Measurements from ENCODE around the gene COL13A1. TPM values are rescaled to one million over a fixed set of nuclear protein-coding genes. Genes with fewer than 3 reads are reported as not detected.

COL13A1 gene
- polyA plus RNA-seq, 1 of the 3 experiments (the other 2 are of a cell fraction) = 26.7 TPM

GRCh38 chr10:69768386-69768785 lies 33.3 kb upstream of the COL13A1 start:
- Histone ChIP-seq H3K4me1 (ENCODE audit: control insufficient read depth in 1 of 2, insufficient read depth in 2 of 2, low read depth in 1 of 2, low read length in 1 of 2) (peaks cover 11 to 12% of the 10 kb centered on the region in 2 experiments; a peak in 2 of 4 replicates), H3F3A (replicated peaks; ENCODE audit: insufficient read depth) (no peaks in the 10 kb centered on the region), H3K27me3 (ENCODE audit: insufficient read depth) (no peaks in the 10 kb centered on the region), H4K20me1 (ENCODE audit: insufficient read depth) (no peaks in the 10 kb centered on the region), H3K4me2 (no peak overlapping the region), H3K79me2 (ENCODE audit: insufficient read depth) (no peaks in the 10 kb centered on the region), H2AFZ (ENCODE audit: low read depth) (no peak overlapping the region), H3K36me3 (replicated peaks in 1 of 2; ENCODE audit: control insufficient read depth in 1 of 2, insufficient read depth in 2 of 2, low read length in 1 of 2) (no peaks in the 10 kb centered on the region), H3K9me2 (no peaks in the 10 kb centered on the region), H3K9me3 (no peaks in the 10 kb centered on the region), H3K9ac (no peak overlapping the region), H3K4me3 (ENCODE audit: low read depth in 2 of 2, low read length in 1 of 2) (no peak overlapping the region), H3K27ac (ENCODE audit: low read depth in 2 of 2, low read length in 1 of 2) (no peak overlapping the region)
- DNase-seq = no peak
- CTCF ChIA-PET = interaction anchor here (1.3 to 7.1 kb wide), 4 partner anchors 10 to 124 kb away, joined by 4 to 48 read pairs (median 10); partner anchors contain the start of gene COL13A1
- POLR2A ChIA-PET = no interaction called here
- TF ChIP-seq CTCF (IDR thresholded peaks at IDR 0.05) (no peak), FOXJ3 (CRISPR knock-in tag; IDR thresholded peaks at IDR 0.05) (no peak), NFIC (IDR thresholded peaks at IDR 0.05; ENCODE audit: borderline replicate concordance) (no peak), YY1 (IDR thresholded peaks at IDR 0.05; ENCODE audit: low read depth) (no peak), EZH2phosphoT487 (IDR thresholded peaks at IDR 0.05; ENCODE audit: borderline replicate concordance, low read depth) (no peak), MXI1 (IDR thresholded peaks at IDR 0.05; ENCODE audit: low read depth, low read length) (no peak), MAX (IDR thresholded peaks at IDR 0.05; ENCODE audit: low read depth) (no peak), NRF1 (IDR thresholded peaks at IDR 0.05; ENCODE audit: low read depth, low read length) (no peak), TCF12 (IDR thresholded peaks at IDR 0.05) (no peak), EP300 (IDR thresholded peaks at IDR 0.05; ENCODE audit: borderline replicate concordance in 1 of 2, low read depth in 1 of 2, low read length in 1 of 2) (no peak), JUND (IDR thresholded peaks at IDR 0.05) (no peak), ZBTB33 (IDR thresholded peaks at IDR 0.05; ENCODE audit: borderline replicate concordance, low read depth) (no peak), FOXM1 (IDR thresholded peaks at IDR 0.05; ENCODE audit: low read depth) (no peak), MEF2A (IDR thresholded peaks at IDR 0.05; ENCODE audit: borderline replicate concordance, low read depth) (no peak), RCOR1 (IDR thresholded peaks at IDR 0.05; ENCODE audit: low read length) (no peak), RXRA (IDR thresholded peaks at IDR 0.05; ENCODE audit: borderline replicate concordance, low read depth) (no peak), FOSL2 (IDR thresholded peaks at IDR 0.05; ENCODE audit: borderline replicate concordance, low read depth) (no peak), RAD21 (IDR thresholded peaks at IDR 0.05; ENCODE audit: low read length) (no peak), POLR2AphosphoS5 (IDR thresholded peaks at IDR 0.05; ENCODE audit: low read depth, low read length) (no peak), SMC3 (IDR thresholded peaks at IDR 0.05; ENCODE audit: low read depth, low read length) (no peak)
- 87% methylated on average over 5 of the region's 5 CpGs for WGBS (ENCODE audit: low lambda C conversion rate)

Data from SK-N-SH (cell line).